Testis (tissue), 3 donors: ENCODE results near the gene CTBP2. TPM values are rescaled to one million over a fixed set of nuclear protein-coding genes. Genes with fewer than 3 reads are reported as not detected.

Experiments
- DNase-seq: peaks from one replicate; pipeline ENCODE4 v3.0.0-alpha.2; 2019
- H3K27ac ChIP-seq, 2 donors: fragments of 200-600 bp; sonication (generic); one replicate each; pipeline ENCODE4 v1.5.1; 2019
- H3K27me3 ChIP-seq: fragments of 200-600 bp; sonication (generic); one replicate; pipeline ENCODE4 v1.5.1; 2019
- H3K36me3 ChIP-seq: fragments of 200-600 bp; sonication (generic); one replicate; pipeline ENCODE4 v1.5.1; 2017; ENCODE audit warnings: low read depth; ENCODE audit errors: missing control alignments
- H3K4me1 ChIP-seq: fragments of 200-600 bp; sonication (generic); one replicate; pipeline ENCODE4 v1.5.1; 2019
- H3K4me3 ChIP-seq, 2 donors: fragments of 200-600 bp; sonication (generic); one replicate each; pipeline ENCODE4 v1.5.1; 2017 to 2019
- H3K9me3 ChIP-seq: fragments of 200-600 bp; sonication (generic); one replicate; pipeline ENCODE4 v1.5.1; 2017
- CTCF ChIP-seq, 3 experiments: fragments of 450-650 bp in 2 of 3; fragments of 200-600 bp in 1 of 3; sonication (generic) in 1 of 3; IDR thresholded peaks; one replicate each; pipeline ENCODE4 v1.5.1; 2016 to 2019; ENCODE audit warnings: antibody characterized with exemption in 3 of 3, mild to moderate bottlenecking in 2 of 3, moderate library complexity in 1 of 3
- POLR2A ChIP-seq: fragments of 450-650 bp; IDR thresholded peaks from one replicate; pipeline ENCODE4 v1.6.1; 2017; ENCODE audit warnings: antibody characterized with exemption, mild to moderate bottlenecking, moderate library complexity
- WGBS, 2 donors: methylation state at CpG; one replicate each; pipeline ENCODE4 v1.1.5; 2018; 5-methylcytosine and 5-hydroxymethylcytosine counted together
- intact Hi-C: fragments of 100-400 bp; cut with DNase I; formaldehyde crosslinking; loops from one replicate; pipeline ENCODE4 v1.15.1; 2023; ENCODE audit warnings: low total_unique reads
- polyA plus RNA-seq: library from polyadenylated mRNA; stranded (reverse); fragments of 350-450 nt; fragmentation: Illumina TruSeq; extraction: RNeasy Lipid Tissue Mini Kit (QIAGEN cat#74804); gene quantifications from one replicate; pipeline ENCODE4 v1.2.3, GENCODE V29; 2014; ENCODE audit warnings: low read depth, low replicate concordance; ENCODE audit not compliant: insufficient read depth
- total RNA-seq, 2 donors: library from RNA; depleted of rRNA; stranded (reverse); fragments of >200 nt; gene quantifications; one replicate each; pipeline ENCODE4 v1.2.3, GENCODE V29; 2016

The CTBP2 gene
- total and polyA plus RNA-seq, 3 donors from 2014 or later = 44.7 to 79.5 (median 52.4) TPM

DNA sequence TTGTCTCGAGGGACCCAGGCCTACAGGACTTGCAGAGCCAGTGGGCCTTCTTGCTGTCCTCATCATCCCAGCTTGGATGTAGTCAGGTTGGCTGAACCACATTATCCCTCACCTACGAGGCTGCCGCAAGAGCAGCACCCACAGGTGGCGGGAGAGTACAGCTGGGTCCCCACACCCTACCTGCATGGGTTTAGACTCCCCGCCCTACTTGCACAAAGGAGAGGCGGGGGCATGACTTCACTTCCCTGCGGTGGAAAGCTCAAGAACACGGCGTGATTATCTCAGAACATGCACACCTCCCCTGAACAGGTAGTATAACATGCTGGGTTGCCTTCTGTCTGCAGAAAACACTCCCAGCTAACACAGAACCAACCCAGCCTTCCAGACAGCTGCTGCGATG, 57.5 kb downstream of the CTBP2 start:
- H3K27ac ChIP-seq = no peak overlapping the region

GRCh38 chr10:125102246-125102645, 58.1 kb downstream of the CTBP2 start:
- DNase-seq = no peak
- no peaks in the 10 kb centered on the region for H3K27me3 ChIP-seq
- no peaks in the 10 kb centered on the region for H3K36me3 ChIP-seq
- WGBS, 2 donors = 69 to 77% methylated on average over 3 of the region's 3 CpGs
- no peak overlapping the region for H3K27ac ChIP-seq
- peaks cover 15% of the 10 kb centered on the region for H3K4me1 ChIP-seq
- intact Hi-C loops = no loop called here
- no peak overlapping the region for H3K4me3 ChIP-seq
- TF ChIP-seq CTCF (IDR thresholded peaks at IDR 0.05) = no peak
- no peak for TF ChIP-seq POLR2A
- H3K9me3 ChIP-seq = no peaks in the 10 kb centered on the region

More for the DNA sequence above, 57.5 kb downstream of the CTBP2 start:
- 92 to 97% methylated on average over 10 of the region's 10 CpGs for WGBS, 2 donors
- TF ChIP-seq CTCF (IDR thresholded peaks at IDR 0.05) = no peak
- TF ChIP-seq POLR2A = no peak
- DNase-seq = no peak
- Histone ChIP-seq H3K4me3 (no peak overlapping the region), H3K9me3 (no peaks in the 10 kb centered on the region), H3K27me3 (no peaks in the 10 kb centered on the region), H3K4me1 (peaks cover 15% of the 10 kb centered on the region), H3K36me3 (no peaks in the 10 kb centered on the region)
- intact Hi-C loops = no loop called here

GRCh38 chr10:125101581-125101980, 58.8 kb downstream of the CTBP2 start:
- H3K36me3 ChIP-seq = no peaks in the 10 kb centered on the region
- intact Hi-C loops = no loop called here
- H3K4me3 ChIP-seq = no peak overlapping the region
- TF ChIP-seq CTCF (IDR thresholded peaks at IDR 0.05) (no peak), POLR2A (no peak)
- H3K27ac ChIP-seq = no peak overlapping the region
- DNase-seq = no peak
- H3K9me3 ChIP-seq = no peaks in the 10 kb centered on the region
- WGBS, 2 donors = 93 to 94% methylated on average over 9 of the region's 9 CpGs
- peaks cover 15% of the 10 kb centered on the region for H3K4me1 ChIP-seq
- H3K27me3 ChIP-seq = no peaks in the 10 kb centered on the region

DNA sequence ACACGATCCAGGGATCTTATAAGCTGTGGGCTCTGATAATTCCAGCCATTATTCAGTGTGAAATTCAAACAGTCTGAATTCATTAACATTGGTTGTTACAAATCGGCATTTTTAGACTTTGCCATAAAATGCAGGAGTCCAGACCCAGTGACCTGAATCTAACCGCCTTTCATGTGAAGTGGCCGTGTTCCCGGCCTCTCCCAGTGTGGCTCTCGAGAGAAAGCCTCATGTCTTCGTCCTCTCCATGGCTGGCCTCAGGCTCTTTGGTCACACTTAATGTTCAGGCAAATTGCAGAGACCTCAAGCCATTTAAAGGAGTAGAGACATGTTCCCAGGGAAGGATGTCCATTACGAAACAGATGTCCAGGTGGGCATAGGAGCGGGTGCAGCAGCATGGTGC, 59.3 kb downstream of the CTBP2 start:
- DNase-seq = no peak
- WGBS, 2 donors = 88 to 95% methylated on average over 9 of the region's 9 CpGs
- no peaks in the 10 kb centered on the region for H3K9me3 ChIP-seq
- TF ChIP-seq CTCF (IDR thresholded peaks at IDR 0.05) (no peak), POLR2A (no peak)
- H3K4me3 ChIP-seq = no peak overlapping the region
- no peaks in the 10 kb centered on the region for H3K27me3 ChIP-seq
- H3K36me3 ChIP-seq = no peaks in the 10 kb centered on the region
- intact Hi-C loops = no loop called here
- peaks cover 15% of the 10 kb centered on the region for H3K4me1 ChIP-seq
- H3K27ac ChIP-seq = no peak overlapping the region

DNA sequence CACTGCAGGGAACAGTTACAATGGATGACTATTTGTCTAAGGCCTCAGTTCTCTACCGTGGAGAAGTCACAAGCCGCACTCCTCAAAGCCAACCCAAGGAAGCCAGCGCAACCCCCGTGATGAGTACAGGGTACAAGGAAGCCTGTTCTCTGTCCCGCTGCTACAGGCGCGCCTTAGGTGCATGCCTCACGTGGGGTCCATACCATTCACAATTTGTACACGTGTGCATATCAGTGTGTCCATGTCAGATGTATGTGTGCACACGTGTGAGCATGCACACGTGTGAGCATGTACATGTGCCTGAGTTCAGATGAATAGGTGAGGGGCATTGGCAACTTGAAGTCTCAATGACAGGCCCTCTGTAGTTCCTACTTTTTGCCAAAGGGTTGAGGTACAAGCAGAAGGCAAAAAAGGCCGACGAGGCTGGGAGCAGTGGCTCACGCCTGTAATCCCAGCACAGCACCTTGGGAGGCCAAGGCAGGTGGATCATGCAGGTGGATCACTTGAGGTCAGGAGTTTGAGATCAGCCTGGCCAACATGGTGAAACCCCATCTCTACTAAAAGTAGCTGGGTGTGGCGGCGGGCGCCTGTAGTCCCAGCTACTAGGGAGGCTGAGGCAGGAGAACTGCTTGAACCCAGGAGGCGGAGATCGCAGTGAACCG, 62.8 kb downstream of the CTBP2 start:
- no peak overlapping the region for H3K4me3 ChIP-seq
- TF ChIP-seq CTCF (IDR thresholded peaks at IDR 0.05) (no peak), POLR2A (no peak)
- WGBS, 2 donors = 94 to 95% methylated on average over 20 of the region's 20 CpGs
- intact Hi-C loops = no loop called here
- no peaks in the 10 kb centered on the region for H3K36me3 ChIP-seq
- no peaks in the 10 kb centered on the region for H3K9me3 ChIP-seq
- H3K4me1 ChIP-seq = peaks cover 24% of the 10 kb centered on the region
- no peak overlapping the region for H3K27ac ChIP-seq
- DNase-seq = no peak
- no peaks in the 10 kb centered on the region for H3K27me3 ChIP-seq
